Caco-2 (cell line): ENCODE measurements around the gene FBXO28. TPM values are rescaled to one million over a fixed set of nuclear protein-coding genes. Genes with fewer than 3 reads are reported as not detected.

ENCODE experiments used
- BruUV-seq: library from RNA; stranded (reverse); fragments of 400-500 nt; replicated peaks from 2 replicates; lab custom pipeline; 2021; lab: Mats Ljungman, UMichigan
- CTCF ChIA-PET: fragments of 300-600 bp; sonication (Branson Sonifier 250); formaldehyde crosslinking; loops from one replicate; lab custom pipeline; 2022; ENCODE audit warnings: antibody characterized with exemption; lab: Charles Lee
- POLR2A ChIA-PET: fragments of 300-600 bp; sonication (Branson Sonifier 250); formaldehyde crosslinking; loops from one replicate; lab custom pipeline; 2022; ENCODE audit warnings: antibody characterized with exemption; lab: Charles Lee
- DNase-seq, 2 experiments: peaks; one replicate each; pipeline versions ENCODE4 v3.0.0 to v3.0.0-alpha.2; 2020 to 2022
- H3K27me3 ChIP-seq: replicated peaks from 2 replicates; pipeline ENCODE4 v1.6.0; 2011; ENCODE audit warnings: low read length; ENCODE audit not compliant: control insufficient read depth, insufficient read depth
- H3K36me3 ChIP-seq: 2 replicates; pipeline ENCODE4 v1.5.1; 2011; ENCODE audit warnings: low read length; ENCODE audit not compliant: control insufficient read depth, insufficient read depth
- H3K4me1 ChIP-seq: fragments of 250-450 bp; sonication (Bioruptor Pico); 2 replicates; pipeline ENCODE4 v1.5.1; 2020; ENCODE audit warnings: mild to moderate bottlenecking
- H3K4me3 ChIP-seq: 2 replicates; pipeline ENCODE4 v1.5.1; 2011; ENCODE audit warnings: low read depth, mild to moderate bottlenecking, control low read depth, low read length
- H3K9me3 ChIP-seq: fragments of 250-450 bp; sonication (Bioruptor Pico); 2 replicates; pipeline ENCODE4 v1.5.1; 2020; ENCODE audit warnings: mild to moderate bottlenecking, moderate library complexity
- H3K27ac Mint-ChIP-seq: one replicate; pipeline ENCODE4 v1.8.0; 2022; ENCODE audit warnings: mixed read lengths; ENCODE audit not compliant: unreplicated experiment
- H3K27me3 Mint-ChIP-seq: one replicate; pipeline ENCODE4 v1.8.0; 2022; ENCODE audit warnings: mixed read lengths; ENCODE audit not compliant: insufficient read depth, unreplicated experiment
- H3K36me3 Mint-ChIP-seq: one replicate; pipeline ENCODE4 v1.8.0; 2022; ENCODE audit warnings: mild to moderate bottlenecking, mixed read lengths; ENCODE audit not compliant: insufficient read depth, unreplicated experiment
- H3K4me1 Mint-ChIP-seq: one replicate; pipeline ENCODE4 v1.8.0; 2022; ENCODE audit warnings: low read depth, mixed read lengths; ENCODE audit not compliant: unreplicated experiment
- H3K4me3 Mint-ChIP-seq: one replicate; pipeline ENCODE4 v1.8.0; 2022; ENCODE audit warnings: mild to moderate bottlenecking, moderate library complexity, mixed read lengths; ENCODE audit not compliant: unreplicated experiment
- H3K9me3 Mint-ChIP-seq: one replicate; pipeline ENCODE4 v1.8.0; 2022; ENCODE audit warnings: mixed read lengths; ENCODE audit not compliant: unreplicated experiment
- CTCF ChIP-seq, 2 experiments: fragments of 200-600 bp in 1 of 2; IDR thresholded peaks; 1 replicate in 1 of 2; 2 replicates in 1 of 2; pipeline versions ENCODE4 v1.5.1 to v1.8.0; 2011 to 2022; ENCODE audit warnings: antibody characterized with exemption in 1 of 2, control low read depth in 1 of 2, inconsistent platforms in 1 of 2, low read depth in 1 of 2, low read length in 1 of 2, mild to moderate bottlenecking in 1 of 2, moderate library complexity in 1 of 2; ENCODE audit not compliant: insufficient read depth in 1 of 2, severe bottlenecking in 1 of 2, unreplicated experiment in 1 of 2
- intact Hi-C: fragments of 100-400 bp; cut with micrococcal nuclease; formaldehyde crosslinking; loops from one replicate; pipeline ENCODE4 v1.10.0; 2022; ENCODE audit not compliant: unreplicated experiment
- total RNA-seq: library from RNA; stranded (reverse); gene quantifications from 2 replicates; pipeline ENCODE4 v1.2.3, GENCODE V29; 2022

FBXO28 gene
- total RNA-seq, 1 experiment from 2014 or later, result 31.3 TPM

- H3K4me1 ChIP-seq, result peaks cover 7% of the 10 kb centered on the region; the same call in 1 of the 2 replicates
- Mint-ChIP-seq H3K4me1 (no peaks in the 10 kb centered on the region), H3K9me3 (no peaks in the 10 kb centered on the region), H3K4me3 (peak overlapping the region; percentile 56), H3K27me3 (no peaks in the 10 kb centered on the region), H3K36me3 (no peaks in the 10 kb centered on the region), H3K27ac (no peak overlapping the region)
- intact Hi-C loops, result loop anchor here (2.0 to 5.0 kb wide), 2 partner anchors 42 to 410 kb away; no protein-coding TSS in a partner anchor
- no TSS peak for BruUV-seq
- ChIA-PET CTCF (interaction anchor here (0.7 to 1.9 kb wide), 3 partner anchors 9 to 409 kb away, joined by 4 to 7 read pairs (median 7); no protein-coding TSS in a partner anchor), POLR2A (no interaction called here)
- DNase-seq, result no peak
- no peak overlapping the region for H3K4me3 ChIP-seq
- no peaks in the 10 kb centered on the region for H3K36me3 ChIP-seq
- no peak for TF ChIP-seq CTCF (IDR thresholded peaks at IDR 0.05; ENCODE audit: insufficient read depth in 1 of 2, low read depth in 1 of 2, low read length in 1 of 2, severe bottlenecking in 1 of 2, unreplicated experiment in 1 of 2)
- H3K9me3 ChIP-seq, result no peaks in the 10 kb centered on the region
- H3K27me3 ChIP-seq, result no peaks in the 10 kb centered on the region
Observed at GRCh38 chr1:224107282-224107625, 6.7 kb upstream of the FBXO28 start.

- TF ChIP-seq CTCF (IDR thresholded peaks at IDR 0.05; ENCODE audit: insufficient read depth in 1 of 2, low read depth in 1 of 2, low read length in 1 of 2, severe bottlenecking in 1 of 2, unreplicated experiment in 1 of 2), result no peak
- H3K27me3 ChIP-seq, result no peaks in the 10 kb centered on the region
- H3K4me3 ChIP-seq, result no peak overlapping the region
- Mint-ChIP-seq H3K9me3 (no peaks in the 10 kb centered on the region), H3K36me3 (no peaks in the 10 kb centered on the region), H3K4me1 (no peaks in the 10 kb centered on the region), H3K4me3 (no peak overlapping the region), H3K27ac (no peak overlapping the region), H3K27me3 (no peaks in the 10 kb centered on the region)
- no TSS peak for BruUV-seq
- no peak for DNase-seq
- H3K4me1 ChIP-seq, result peaks cover 11% of the 10 kb centered on the region; the same call in 1 of the 2 replicates
- no peaks in the 10 kb centered on the region for H3K36me3 ChIP-seq
- H3K9me3 ChIP-seq, result no peaks in the 10 kb centered on the region
- ChIA-PET CTCF (no interaction called here), POLR2A (no interaction called here)
- intact Hi-C loops, result loop anchor here (5.0 kb wide), 1 partner anchor 412 kb away; no protein-coding TSS in a partner anchor
Observed at GRCh38 chr1:224108991-224109390, 4.9 kb upstream of the FBXO28 start.

- no peak overlapping the region for H3K4me3 ChIP-seq
- no peak for TF ChIP-seq CTCF (IDR thresholded peaks at IDR 0.05; ENCODE audit: insufficient read depth in 1 of 2, low read depth in 1 of 2, low read length in 1 of 2, severe bottlenecking in 1 of 2, unreplicated experiment in 1 of 2)
- no peaks in the 10 kb centered on the region for H3K27me3 Mint-ChIP-seq
- no peaks in the 10 kb centered on the region for H3K36me3 Mint-ChIP-seq
- H3K9me3 Mint-ChIP-seq, result no peaks in the 10 kb centered on the region
- DNase-seq, result no peak
- H3K9me3 ChIP-seq, result no peaks in the 10 kb centered on the region
- H3K36me3 ChIP-seq, result no peaks in the 10 kb centered on the region
- H3K4me3 Mint-ChIP-seq, result no peak overlapping the region
- ChIA-PET POLR2A (no interaction called here), CTCF (no interaction called here)
- BruUV-seq, result no TSS peak
- intact Hi-C loops, result loop anchor here (5.0 kb wide), 1 partner anchor 413 kb away; no protein-coding TSS in a partner anchor
- H3K27ac Mint-ChIP-seq, result no peak overlapping the region
- H3K27me3 ChIP-seq, result no peaks in the 10 kb centered on the region
- H3K4me1 ChIP-seq, result peaks cover 11% of the 10 kb centered on the region; the same call in 1 of the 2 replicates
- H3K4me1 Mint-ChIP-seq, result no peaks in the 10 kb centered on the region
Observed at GRCh38 chr1:224109981-224110380, 3.9 kb upstream of the FBXO28 start.
